GM12864 (cell line): Measurements from ENCODE around the gene ZBTB8A.
"Not testable (repeated sequence)": the region's sequence is repeated elsewhere in the genome, so short reads cannot be mapped to it uniquely, and the experiment has no call there.

Source experiments
- DNase-seq: peaks from one replicate; pipeline ENCODE4 v3.0.0-alpha.2; 2011; ENCODE audit warnings: low read depth
- H3K4me3 ChIP-seq: 2 replicates; pipeline ENCODE4 v1.5.1; 2011; ENCODE audit warnings: mild to moderate bottlenecking, low read depth, low read length, control low read depth
- CTCF ChIP-seq: IDR thresholded peaks from 2 replicates; pipeline ENCODE4 v1.5.1; 2011; ENCODE audit warnings: low read depth, mild to moderate bottlenecking, moderate library complexity, low read length, control low read depth, inconsistent platforms; ENCODE audit errors: missing control alignments

ZBTB8A gene

GRCh38 chr1:32619701-32620485 is 80.7 kb downstream of the ZBTB8A start:
- TF ChIP-seq CTCF, result no peak
- H3K4me3 ChIP-seq, result no peak overlapping the region
- no peak for DNase-seq

GRCh38 chr1:32622205-32622604 is 83.0 kb downstream of the ZBTB8A start:
- no peak for TF ChIP-seq CTCF
- DNase-seq, result no peak
- H3K4me3 ChIP-seq, result no peak overlapping the region

GRCh38 chr1:32622806-32623681 is 83.8 kb downstream of the ZBTB8A start:
- no peak for TF ChIP-seq CTCF
- DNase-seq, result no peak
- H3K4me3 ChIP-seq, result no peak overlapping the region

- no peak for DNase-seq
- TF ChIP-seq CTCF, result no peak
- no peak overlapping the region for H3K4me3 ChIP-seq
These were observed 84.5 kb downstream of the ZBTB8A start for GRCh38 chr1:32623775-32624174.

- no peak for TF ChIP-seq CTCF
- DNase-seq, result no peak
- no peak overlapping the region for H3K4me3 ChIP-seq
These were observed 86.9 kb downstream of the ZBTB8A start for GRCh38 chr1:32626176-32626575.

GRCh38 chr1:32627596-32628162 is 88.5 kb downstream of the ZBTB8A start:
- no peak for TF ChIP-seq CTCF
- H3K4me3 ChIP-seq, result no peak overlapping the region
- DNase-seq, result no peak

GRCh38 chr1:32630173-32630572 is 90.9 kb downstream of the ZBTB8A start:
- DNase-seq, H3K4me3 ChIP-seq: not testable (repeated sequence)
